Right lobe of liver (tissue), 4 donors: ENCODE results near the gene ADAM8.

Experiments used
- POLR2A ChIP-seq: fragments of 450-650 bp; IDR thresholded peaks from one replicate; pipeline ENCODE4 v1.6.1; 2017; ENCODE audit warnings: antibody characterized with exemption, mild to moderate bottlenecking
- TF ChIP-seq, protein P1 (sequence below), 4 donors: fragments of 200-600 bp in 3 of 4; fragments of 450-650 bp in 1 of 4; IDR thresholded peaks; one replicate each; pipeline versions ENCODE4 v1.5.1 to v1.8.0; 2016 to 2022; ENCODE audit warnings: antibody characterized with exemption in 4 of 4, mild to moderate bottlenecking in 2 of 4
- donor health status: DM: no; HTN: no; CAD: no.
- donor health status: DM: no; HTN: no; CAD: no.
- donor health status: DM: no; HTN: yes; CAD: no.

DNA sequence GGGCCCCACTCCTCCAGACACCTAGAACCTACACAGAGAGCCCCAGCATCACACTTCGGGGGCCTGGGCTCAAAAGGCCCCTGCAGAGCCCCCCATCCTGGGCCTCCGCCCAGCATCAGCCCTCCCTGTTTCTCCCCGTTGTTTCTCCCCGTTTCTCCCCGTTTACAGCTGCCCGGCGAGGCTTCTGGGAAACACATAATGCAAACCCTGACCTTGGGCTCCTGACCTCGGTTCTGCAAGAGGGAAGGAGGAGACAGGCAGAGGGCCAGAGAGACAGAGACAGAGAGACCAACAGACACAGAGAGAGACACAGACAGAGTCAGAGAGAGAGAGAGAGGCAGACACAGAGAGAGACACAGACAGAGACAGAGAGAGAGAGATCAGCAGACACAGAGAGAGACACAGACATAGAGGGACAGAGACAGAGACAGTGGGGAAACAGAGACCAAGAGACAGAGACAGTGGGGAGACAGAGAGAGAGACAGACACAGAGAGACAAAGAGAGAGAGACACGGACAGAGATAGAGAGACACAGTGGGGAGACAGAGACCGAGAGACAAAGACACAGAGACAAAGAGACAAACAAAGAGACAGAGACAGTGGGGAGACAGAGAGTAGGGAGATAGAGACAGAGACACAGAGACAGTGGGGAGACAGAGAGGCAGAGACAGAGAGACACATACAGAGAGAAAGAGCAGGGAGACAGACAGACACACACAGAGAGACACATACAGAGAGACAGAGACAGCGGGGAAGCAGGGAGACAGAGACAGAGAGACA, 26.5 kb downstream of the ADAM8 start:
- TF ChIP-seq POLR2A, result no peak
- TF ChIP-seq, protein P1, sequence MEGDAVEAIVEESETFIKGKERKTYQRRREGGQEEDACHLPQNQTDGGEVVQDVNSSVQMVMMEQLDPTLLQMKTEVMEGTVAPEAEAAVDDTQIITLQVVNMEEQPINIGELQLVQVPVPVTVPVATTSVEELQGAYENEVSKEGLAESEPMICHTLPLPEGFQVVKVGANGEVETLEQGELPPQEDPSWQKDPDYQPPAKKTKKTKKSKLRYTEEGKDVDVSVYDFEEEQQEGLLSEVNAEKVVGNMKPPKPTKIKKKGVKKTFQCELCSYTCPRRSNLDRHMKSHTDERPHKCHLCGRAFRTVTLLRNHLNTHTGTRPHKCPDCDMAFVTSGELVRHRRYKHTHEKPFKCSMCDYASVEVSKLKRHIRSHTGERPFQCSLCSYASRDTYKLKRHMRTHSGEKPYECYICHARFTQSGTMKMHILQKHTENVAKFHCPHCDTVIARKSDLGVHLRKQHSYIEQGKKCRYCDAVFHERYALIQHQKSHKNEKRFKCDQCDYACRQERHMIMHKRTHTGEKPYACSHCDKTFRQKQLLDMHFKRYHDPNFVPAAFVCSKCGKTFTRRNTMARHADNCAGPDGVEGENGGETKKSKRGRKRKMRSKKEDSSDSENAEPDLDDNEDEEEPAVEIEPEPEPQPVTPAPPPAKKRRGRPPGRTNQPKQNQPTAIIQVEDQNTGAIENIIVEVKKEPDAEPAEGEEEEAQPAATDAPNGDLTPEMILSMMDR (IDR thresholded peaks at IDR 0.05), result no peak
